Tibial nerve (tissue), 4 donors: ENCODE results near the gene ECHDC3.

Experiments used
- EP300 ChIP-seq, 2 donors: sonication (generic); formaldehyde crosslinking; IDR thresholded peaks; one replicate each; pipeline ENCODE4 v1.6.1; 2017; ENCODE audit warnings: antibody characterized with exemption in 2 of 2, mild to moderate bottlenecking in 1 of 2
- POLR2A ChIP-seq, 2 donors: fragments of 450-650 bp; IDR thresholded peaks; one replicate each; pipeline ENCODE4 v1.6.1; 2017; ENCODE audit warnings: antibody characterized with exemption in 2 of 2, mild to moderate bottlenecking in 2 of 2, moderate library complexity in 2 of 2
- TF ChIP-seq, protein P1 (sequence below), 5 experiments: fragments of 200-600 bp in 3 of 5; fragments of 450-650 bp in 2 of 5; sonication (generic) in 3 of 5; IDR thresholded peaks; one replicate each; pipeline ENCODE4 v1.5.1; 2016 to 2019; ENCODE audit warnings: antibody characterized with exemption in 5 of 5, mild to moderate bottlenecking in 3 of 5, moderate library complexity in 2 of 5

GRCh38 chr10:11693376-11693775 is 48.8 kb upstream of the ECHDC3 start:
- TF ChIP-seq POLR2A (IDR thresholded peaks at IDR 0.05) (no peak), EP300 (IDR thresholded peaks at IDR 0.05) (no peak)
- TF ChIP-seq, protein P1, sequence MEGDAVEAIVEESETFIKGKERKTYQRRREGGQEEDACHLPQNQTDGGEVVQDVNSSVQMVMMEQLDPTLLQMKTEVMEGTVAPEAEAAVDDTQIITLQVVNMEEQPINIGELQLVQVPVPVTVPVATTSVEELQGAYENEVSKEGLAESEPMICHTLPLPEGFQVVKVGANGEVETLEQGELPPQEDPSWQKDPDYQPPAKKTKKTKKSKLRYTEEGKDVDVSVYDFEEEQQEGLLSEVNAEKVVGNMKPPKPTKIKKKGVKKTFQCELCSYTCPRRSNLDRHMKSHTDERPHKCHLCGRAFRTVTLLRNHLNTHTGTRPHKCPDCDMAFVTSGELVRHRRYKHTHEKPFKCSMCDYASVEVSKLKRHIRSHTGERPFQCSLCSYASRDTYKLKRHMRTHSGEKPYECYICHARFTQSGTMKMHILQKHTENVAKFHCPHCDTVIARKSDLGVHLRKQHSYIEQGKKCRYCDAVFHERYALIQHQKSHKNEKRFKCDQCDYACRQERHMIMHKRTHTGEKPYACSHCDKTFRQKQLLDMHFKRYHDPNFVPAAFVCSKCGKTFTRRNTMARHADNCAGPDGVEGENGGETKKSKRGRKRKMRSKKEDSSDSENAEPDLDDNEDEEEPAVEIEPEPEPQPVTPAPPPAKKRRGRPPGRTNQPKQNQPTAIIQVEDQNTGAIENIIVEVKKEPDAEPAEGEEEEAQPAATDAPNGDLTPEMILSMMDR (IDR thresholded peaks at IDR 0.05): no peak
